Spleen (tissue), 7 donors: ENCODE measurements around the gene PRIM2.

Source experiments
- CTCF ChIP-seq, 11 experiments: fragments of 200-600 bp in 7 of 11; fragments of 450-650 bp in 4 of 11; sonication (generic) in 4 of 11; IDR thresholded peaks in 8 of 11; conservative IDR thresholded peaks in 3 of 11; 1 replicate in 7 of 11; 2 replicates in 4 of 11; pipeline versions ENCODE4 v1.4.0 to v1.8.0; 2016 to 2021; ENCODE audit warnings: antibody characterized with exemption in 11 of 11, inconsistent platforms in 4 of 11, mild to moderate bottlenecking in 1 of 11
- POLR2A ChIP-seq, 3 donors: fragments of 450-650 bp; IDR thresholded peaks; one replicate each; pipeline ENCODE4 v1.5.1; 2017; ENCODE audit warnings: antibody characterized with exemption in 3 of 3, mild to moderate bottlenecking in 1 of 3
- POLR2AphosphoS5 ChIP-seq, 3 donors: sonication (generic); formaldehyde crosslinking; IDR thresholded peaks; one replicate each; pipeline ENCODE4 v1.5.1; 2017; ENCODE audit warnings: antibody characterized with exemption in 3 of 3
- donor health status: DM: no; HTN: no; CAD: no; lungs with moderate emphysema.
- donor health status: DM: no; HTN: no; CAD: no.
- donor health status: DM: no; HTN: no; CAD: no.

DNA sequence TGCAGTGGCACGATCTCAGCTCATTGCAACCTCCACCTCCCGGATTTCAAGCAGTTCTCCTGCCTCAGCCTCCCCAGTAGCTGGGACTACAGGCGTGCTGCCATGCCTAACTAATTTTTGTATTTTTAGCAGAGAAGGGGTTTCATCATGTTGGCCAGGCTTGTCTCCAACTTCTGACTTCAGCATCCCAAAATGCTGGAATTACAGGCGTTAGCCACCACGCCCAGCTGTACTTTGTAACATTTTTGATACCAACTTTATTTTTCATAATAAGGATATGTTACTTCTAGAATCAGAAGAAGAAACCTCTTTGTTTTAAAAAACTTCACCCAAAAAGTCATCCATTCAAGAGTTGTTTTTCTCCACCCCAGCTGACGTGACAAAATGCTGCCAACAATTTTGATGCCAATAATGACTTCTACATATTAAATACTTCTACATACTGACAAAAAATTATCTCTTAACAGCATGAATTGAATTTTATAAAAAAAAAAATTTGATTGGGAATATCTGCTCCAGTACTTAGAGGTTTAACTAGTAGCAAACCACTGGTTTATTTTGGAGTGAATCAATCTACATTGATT is 22.5 kb upstream of the PRIM2 start:
- TF ChIP-seq CTCF (IDR thresholded peaks at IDR 0.05 in 8 of 11, conservative IDR thresholded peaks at IDR 0.05 in 3 of 11) (no peak), POLR2AphosphoS5 (IDR thresholded peaks at IDR 0.05) (no peak), POLR2A (IDR thresholded peaks at IDR 0.05) (no peak)
